Urothelium cell line (cell line): ENCODE data around the gene SOX13.

Source experiments
- DNase-seq: peaks from one replicate; pipeline ENCODE4 v3.0.0; 2011; ENCODE audit warnings: low spot score, mixed read lengths
- FAIRE-seq: peaks from 2 replicates; lab custom pipeline; 2011; peaks lifted over from hg19 to GRCh38; lab: Jason Lieb, UNC

The SOX13 gene

GRCh38 chr1:204128464-204128963 is 55.6 kb downstream of the SOX13 start:
- DNase-seq, result no peak

GRCh38 chr1:204128964-204129896 is 56.3 kb downstream of the SOX13 start:
- DNase-seq (peak; percentile 89), FAIRE-seq (no peak)

More at GRCh38 chr1:204128464-204128963, 55.6 kb downstream of the SOX13 start:
- FAIRE-seq, result peak; percentile 76

- no peak for FAIRE-seq
Observed at GRCh38 chr1:204130178-204130577, 57.3 kb downstream of the SOX13 start.

GRCh38 chr1:204130981-204131892 is 58.3 kb downstream of the SOX13 start:
- FAIRE-seq (no peak), DNase-seq (peak; percentile 80)

More at GRCh38 chr1:204130178-204130577, 57.3 kb downstream of the SOX13 start:
- DNase-seq, result peak; percentile 20

- no peak for FAIRE-seq
Observed at GRCh38 chr1:204131978-204132377, 59.1 kb downstream of the SOX13 start.

GRCh38 chr1:204132718-204133117 is 59.8 kb downstream of the SOX13 start:
- no peak for DNase-seq
- no peak for FAIRE-seq

More at GRCh38 chr1:204131978-204132377, 59.1 kb downstream of the SOX13 start:
- DNase-seq, result no peak

- no peak for FAIRE-seq
- no peak for DNase-seq
Observed at GRCh38 chr1:204134103-204134502, 61.2 kb downstream of the SOX13 start.

GRCh38 chr1:204136814-204137213 is 63.9 kb downstream of the SOX13 start:
- DNase-seq, result no peak
- FAIRE-seq, result no peak

GRCh38 chr1:204139088-204139487 is 66.2 kb downstream of the SOX13 start:
- FAIRE-seq (no peak), DNase-seq (no peak)

- no peak for FAIRE-seq
- no peak for DNase-seq
Observed at GRCh38 chr1:204139952-204140351, 67.0 kb downstream of the SOX13 start.

- no peak for FAIRE-seq
Observed at GRCh38 chr1:204141131-204141530, 68.2 kb downstream of the SOX13 start.

GRCh38 chr1:204142032-204142974 is 69.4 kb downstream of the SOX13 start:
- FAIRE-seq (no peak), DNase-seq (no peak)

More at GRCh38 chr1:204141131-204141530, 68.2 kb downstream of the SOX13 start:
- no peak for DNase-seq

GRCh38 chr1:204143276-204144041 is 70.5 kb downstream of the SOX13 start:
- FAIRE-seq (no peak), DNase-seq (no peak)

GRCh38 chr1:204145033-204145504 is 72.2 kb downstream of the SOX13 start:
- DNase-seq (no peak), FAIRE-seq (no peak)

GRCh38 chr1:204146309-204146708 is 73.4 kb downstream of the SOX13 start:
- FAIRE-seq (no peak), DNase-seq (no peak)

- FAIRE-seq (no peak), DNase-seq (no peak)
Observed at GRCh38 chr1:204146965-204147364, 74.0 kb downstream of the SOX13 start.

GRCh38 chr1:204147406-204148383 is 74.8 kb downstream of the SOX13 start:
- FAIRE-seq, result no peak
- no peak for DNase-seq

- DNase-seq (no peak), FAIRE-seq (no peak)
Observed at GRCh38 chr1:204149107-204149506, 76.2 kb downstream of the SOX13 start.
